Panc1 (cell line): ENCODE measurements around the gene CAST. TPM values are rescaled to one million over a fixed set of nuclear protein-coding genes. Genes with fewer than 3 reads are reported as not detected.

Source experiments
- ATAC-seq: fragments of 200-7000 bp; cut with Tn5 transposase; 2 replicates; pipeline ENCODE4 v1.9.1; 2020; ENCODE audit warnings: mild to moderate bottlenecking, moderate library complexity
- BruUV-seq: library from RNA; stranded (reverse); fragments of 400-500 nt; replicated peaks from 2 replicates; lab custom pipeline; 2021; lab: Mats Ljungman, UMichigan
- CTCF ChIA-PET: fragments of 300-600 bp; sonication (Branson Sonifier 250); formaldehyde crosslinking; loops from one replicate; lab custom pipeline; 2022; ENCODE audit warnings: antibody characterized with exemption; lab: Charles Lee
- POLR2A ChIA-PET: fragments of 300-600 bp; sonication (Branson Sonifier 250); formaldehyde crosslinking; loops from one replicate; lab custom pipeline; 2022; ENCODE audit warnings: antibody characterized with exemption; lab: Charles Lee
- DNase-seq: peaks from one replicate; pipeline ENCODE4 v3.0.0-alpha.2; 2010; ENCODE audit warnings: low read depth, low spot score
- H3K27ac ChIP-seq: 2 replicates; pipeline ENCODE4 v1.5.1; 2011; ENCODE audit warnings: mild to moderate bottlenecking, low read length, inconsistent platforms
- H3K27me3 ChIP-seq: fragments of 200-500 bp; sonication (Bioruptor generic); 2 replicates; pipeline ENCODE4 v1.6.0; 2014; ENCODE audit warnings: low read length, inconsistent platforms; ENCODE audit not compliant: control insufficient read depth, insufficient read depth
- H3K36me3 ChIP-seq: fragments of 200-500 bp; sonication (Bioruptor generic); 2 replicates; pipeline ENCODE4 v1.5.1; 2014; ENCODE audit warnings: inconsistent platforms, mild to moderate bottlenecking, low read length, moderate library complexity; ENCODE audit not compliant: control insufficient read depth, insufficient read depth
- H3K4me1 ChIP-seq: 2 replicates; pipeline ENCODE4 v1.5.1; 2011; ENCODE audit warnings: inconsistent platforms, mild to moderate bottlenecking, low read length, moderate library complexity; ENCODE audit not compliant: control insufficient read depth, insufficient read depth
- H3K4me3 ChIP-seq, 2 experiments: 2 replicates each; pipeline ENCODE4 v1.5.1; 2011 to 2012; ENCODE audit warnings: low read depth in 2 of 2, low read length in 2 of 2, mild to moderate bottlenecking in 2 of 2, inconsistent platforms in 1 of 2, moderate library complexity in 1 of 2
- H3K9me3 ChIP-seq: fragments of 200-500 bp; sonication (Bioruptor generic); 2 replicates; pipeline ENCODE4 v1.5.1; 2014; ENCODE audit warnings: low read depth, mild to moderate bottlenecking, inconsistent platforms, low read length, moderate library complexity; ENCODE audit not compliant: control insufficient read depth, insufficient read depth
- POLR2AphosphoS5 ChIP-seq: IDR thresholded peaks from 2 replicates; pipeline ENCODE4 v1.6.1; 2012; ENCODE audit warnings: mild to moderate bottlenecking, low read depth, low read length, moderate library complexity
- SIN3A ChIP-seq: IDR thresholded peaks from 2 replicates; pipeline ENCODE4 v1.6.1; 2012; ENCODE audit warnings: low read depth, mild to moderate bottlenecking, low read length, moderate library complexity, borderline replicate concordance; ENCODE audit not compliant: insufficient read depth
- TCF7L2 ChIP-seq: IDR thresholded peaks from 2 replicates; pipeline ENCODE4 v1.6.1; 2011; ENCODE audit warnings: mild to moderate bottlenecking, low read depth, low read length, inconsistent platforms
- in situ Hi-C: cut with HindIII; loops from 2 replicates; pipeline ENCODE4 v1.10.0; 2016; ENCODE audit warnings: low sequenced_read_pairs, low pct_unique_long_range_greater_than_20kb
- intact Hi-C: fragments of 100-400 bp; cut with micrococcal nuclease; formaldehyde crosslinking; loops from one replicate; pipeline ENCODE4 v1.10.0; 2022; ENCODE audit not compliant: unreplicated experiment
- total RNA-seq: library from RNA; stranded (reverse); gene quantifications from one replicate; pipeline ENCODE4 v1.2.1, GENCODE V29; 2021; ENCODE audit not compliant: unreplicated experiment
- TF ChIP-seq, protein P1 (sequence below), 2 experiments: IDR thresholded peaks; 2 replicates each; pipeline ENCODE4 v1.6.1; 2011 to 2012; ENCODE audit warnings: low read depth in 2 of 2, control low read depth in 1 of 2, low read length in 1 of 2, mild to moderate bottlenecking in 1 of 2, moderate library complexity in 1 of 2; ENCODE audit not compliant: insufficient read depth in 1 of 2
- TF ChIP-seq, protein P2 (sequence below): fragments of 450-650 bp; IDR thresholded peaks from 2 replicates; pipeline ENCODE4 v1.5.1; 2017; ENCODE audit warnings: mild to moderate bottlenecking

Gene CAST
- total RNA-seq, 1 experiment from 2014 or later: 212 TPM

DNA sequence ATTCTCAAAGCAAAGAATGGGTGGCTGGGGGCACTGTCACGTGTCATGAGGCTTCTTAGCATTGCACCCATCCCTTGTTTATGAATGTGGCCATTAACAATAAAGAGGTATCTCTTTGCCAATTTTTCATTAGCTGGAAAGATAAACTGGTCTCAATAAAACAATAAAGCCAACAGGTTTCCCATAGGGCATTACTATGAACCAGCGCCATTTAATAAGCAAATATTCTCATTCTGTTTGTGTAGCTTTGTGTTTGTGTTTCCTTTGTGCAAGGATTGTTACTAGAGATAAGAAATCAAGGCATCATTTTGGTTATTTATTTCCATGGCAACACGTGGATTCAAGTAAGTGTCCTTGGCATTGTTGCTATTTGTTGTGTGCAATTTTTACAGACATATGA lies 37.6 kb upstream of the CAST start:
- intact Hi-C loops: no loop called here
- in situ Hi-C loops: no loop called here
- ATAC-seq (no peak), DNase-seq (no peak)
- no peak for TF ChIP-seq SIN3A
- TF ChIP-seq, protein P1, sequence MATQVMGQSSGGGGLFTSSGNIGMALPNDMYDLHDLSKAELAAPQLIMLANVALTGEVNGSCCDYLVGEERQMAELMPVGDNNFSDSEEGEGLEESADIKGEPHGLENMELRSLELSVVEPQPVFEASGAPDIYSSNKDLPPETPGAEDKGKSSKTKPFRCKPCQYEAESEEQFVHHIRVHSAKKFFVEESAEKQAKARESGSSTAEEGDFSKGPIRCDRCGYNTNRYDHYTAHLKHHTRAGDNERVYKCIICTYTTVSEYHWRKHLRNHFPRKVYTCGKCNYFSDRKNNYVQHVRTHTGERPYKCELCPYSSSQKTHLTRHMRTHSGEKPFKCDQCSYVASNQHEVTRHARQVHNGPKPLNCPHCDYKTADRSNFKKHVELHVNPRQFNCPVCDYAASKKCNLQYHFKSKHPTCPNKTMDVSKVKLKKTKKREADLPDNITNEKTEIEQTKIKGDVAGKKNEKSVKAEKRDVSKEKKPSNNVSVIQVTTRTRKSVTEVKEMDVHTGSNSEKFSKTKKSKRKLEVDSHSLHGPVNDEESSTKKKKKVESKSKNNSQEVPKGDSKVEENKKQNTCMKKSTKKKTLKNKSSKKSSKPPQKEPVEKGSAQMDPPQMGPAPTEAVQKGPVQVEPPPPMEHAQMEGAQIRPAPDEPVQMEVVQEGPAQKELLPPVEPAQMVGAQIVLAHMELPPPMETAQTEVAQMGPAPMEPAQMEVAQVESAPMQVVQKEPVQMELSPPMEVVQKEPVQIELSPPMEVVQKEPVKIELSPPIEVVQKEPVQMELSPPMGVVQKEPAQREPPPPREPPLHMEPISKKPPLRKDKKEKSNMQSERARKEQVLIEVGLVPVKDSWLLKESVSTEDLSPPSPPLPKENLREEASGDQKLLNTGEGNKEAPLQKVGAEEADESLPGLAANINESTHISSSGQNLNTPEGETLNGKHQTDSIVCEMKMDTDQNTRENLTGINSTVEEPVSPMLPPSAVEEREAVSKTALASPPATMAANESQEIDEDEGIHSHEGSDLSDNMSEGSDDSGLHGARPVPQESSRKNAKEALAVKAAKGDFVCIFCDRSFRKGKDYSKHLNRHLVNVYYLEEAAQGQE (IDR thresholded peaks at IDR 0.05; ENCODE audit: insufficient read depth in 1 of 2, low read depth in 2 of 2, low read length in 1 of 2): no peak
- TF ChIP-seq TCF7L2: no peak
- TF ChIP-seq POLR2AphosphoS5: no peak
- TF ChIP-seq, protein P2, sequence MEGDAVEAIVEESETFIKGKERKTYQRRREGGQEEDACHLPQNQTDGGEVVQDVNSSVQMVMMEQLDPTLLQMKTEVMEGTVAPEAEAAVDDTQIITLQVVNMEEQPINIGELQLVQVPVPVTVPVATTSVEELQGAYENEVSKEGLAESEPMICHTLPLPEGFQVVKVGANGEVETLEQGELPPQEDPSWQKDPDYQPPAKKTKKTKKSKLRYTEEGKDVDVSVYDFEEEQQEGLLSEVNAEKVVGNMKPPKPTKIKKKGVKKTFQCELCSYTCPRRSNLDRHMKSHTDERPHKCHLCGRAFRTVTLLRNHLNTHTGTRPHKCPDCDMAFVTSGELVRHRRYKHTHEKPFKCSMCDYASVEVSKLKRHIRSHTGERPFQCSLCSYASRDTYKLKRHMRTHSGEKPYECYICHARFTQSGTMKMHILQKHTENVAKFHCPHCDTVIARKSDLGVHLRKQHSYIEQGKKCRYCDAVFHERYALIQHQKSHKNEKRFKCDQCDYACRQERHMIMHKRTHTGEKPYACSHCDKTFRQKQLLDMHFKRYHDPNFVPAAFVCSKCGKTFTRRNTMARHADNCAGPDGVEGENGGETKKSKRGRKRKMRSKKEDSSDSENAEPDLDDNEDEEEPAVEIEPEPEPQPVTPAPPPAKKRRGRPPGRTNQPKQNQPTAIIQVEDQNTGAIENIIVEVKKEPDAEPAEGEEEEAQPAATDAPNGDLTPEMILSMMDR: no peak
- Histone ChIP-seq H3K4me1 (no peaks in the 10 kb centered on the region), H3K9me3 (no peaks in the 10 kb centered on the region), H3K4me3 (no peak overlapping the region), H3K36me3 (no peaks in the 10 kb centered on the region), H3K27me3 (no peaks in the 10 kb centered on the region), H3K27ac (no peak overlapping the region)
- no TSS peak for BruUV-seq
- ChIA-PET CTCF (interaction anchor here (1.4 kb wide), 1 partner anchor 10 kb away, joined by 4 read pairs; no protein-coding TSS in a partner anchor), POLR2A (no interaction called here)

DNA sequence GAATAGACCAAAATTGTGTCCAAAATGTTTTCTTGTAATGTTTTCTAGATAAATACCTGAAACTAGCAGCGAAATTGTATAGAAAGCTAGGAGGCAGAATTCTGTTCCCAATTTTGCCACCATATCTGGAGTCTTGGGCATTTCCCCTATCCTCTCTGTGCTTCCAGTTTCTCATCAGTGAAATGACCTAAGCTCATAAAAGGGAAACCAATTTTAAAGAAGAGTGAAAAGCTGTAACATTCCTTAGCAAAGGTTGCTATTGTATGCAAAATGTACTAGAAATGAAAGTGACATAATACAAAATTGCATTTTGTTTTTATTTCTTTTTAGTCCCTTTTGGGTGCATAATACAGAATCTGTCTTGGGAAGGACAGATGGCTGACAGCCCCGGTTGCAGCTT lies 36.8 kb upstream of the CAST start:
- intact Hi-C loops (no loop called here), in situ Hi-C loops (no loop called here)
- no TSS peak for BruUV-seq
- Histone ChIP-seq H3K36me3 (no peaks in the 10 kb centered on the region), H3K4me3 (no peak overlapping the region), H3K4me1 (no peaks in the 10 kb centered on the region), H3K9me3 (no peaks in the 10 kb centered on the region), H3K27me3 (no peaks in the 10 kb centered on the region), H3K27ac (no peak overlapping the region)
- ATAC-seq (no peak), DNase-seq (no peak)
- TF ChIP-seq TCF7L2 (no peak), SIN3A (no peak)
- TF ChIP-seq, protein P2: no peak
- POLR2A ChIA-PET: no interaction called here
- CTCF ChIA-PET: no interaction called here
